GM18498 (cell line): ENCODE data around the gene DDN.

ENCODE experiments used
- ATAC-seq: cut with Tn5 transposase; IDR thresholded peaks from one replicate; pipeline ENCODE4 v1.9.1; 2021; ENCODE audit warnings: mild to moderate bottlenecking, moderate library complexity; ENCODE audit not compliant: unreplicated experiment

DDN gene

DNA sequence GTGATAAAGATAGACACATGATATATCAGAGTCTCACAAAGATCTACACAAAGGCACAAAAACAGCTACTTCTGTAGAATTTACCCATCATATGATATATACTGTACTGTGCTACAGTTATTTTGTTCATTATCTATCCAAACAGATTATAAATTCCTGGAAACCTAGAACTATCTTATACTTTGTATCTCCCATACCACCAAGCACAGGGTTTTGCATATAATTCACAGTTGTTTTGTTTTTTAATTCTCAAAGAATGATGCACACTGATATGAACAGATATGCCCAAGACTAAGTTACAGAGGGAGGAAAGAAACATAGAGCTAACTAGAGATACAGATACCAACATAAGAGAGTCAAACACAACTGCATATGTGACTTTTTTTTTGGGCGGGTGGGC is 16.0 kb upstream of the DDN start:
- ATAC-seq: no peak

DNA sequence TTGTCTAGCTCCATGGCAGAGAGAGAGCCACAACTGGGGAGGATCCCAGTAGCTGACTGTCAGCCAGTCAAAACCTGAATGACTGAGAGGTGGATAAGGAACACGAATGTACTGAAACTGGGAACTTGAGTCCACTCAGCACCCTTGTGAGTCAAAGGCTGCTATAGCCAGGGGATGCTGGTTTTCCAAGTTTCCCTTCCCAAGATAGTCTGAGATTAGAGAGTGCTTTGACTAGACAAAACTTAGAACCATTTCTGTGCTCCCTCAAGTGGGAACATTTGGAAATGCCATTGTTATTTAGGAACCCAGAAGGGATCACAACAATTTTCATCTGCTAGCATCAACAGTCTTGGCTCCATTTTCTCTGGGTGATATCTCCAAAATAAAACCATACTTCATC is 15.4 kb upstream of the DDN start:
- no peak for ATAC-seq

DNA sequence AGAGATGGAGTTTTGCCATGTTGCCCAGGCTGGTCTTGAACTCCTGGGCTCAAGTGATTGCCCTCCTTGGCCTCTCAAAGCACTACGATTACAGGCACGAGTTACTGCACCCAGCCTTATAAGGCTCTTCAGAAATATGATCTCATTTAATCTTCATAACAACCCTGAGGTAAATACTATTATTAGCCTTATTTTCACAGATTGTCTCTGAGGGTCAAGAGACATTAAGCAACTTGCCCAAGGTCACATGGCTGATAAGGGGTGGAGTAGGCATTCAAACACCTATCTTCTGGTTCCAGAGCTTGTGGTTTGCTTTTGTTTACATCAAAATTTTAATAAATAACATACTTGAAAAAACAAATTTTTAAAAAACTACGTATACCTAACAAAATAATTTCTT is 14.3 kb upstream of the DDN start:
- ATAC-seq: no peak

DNA sequence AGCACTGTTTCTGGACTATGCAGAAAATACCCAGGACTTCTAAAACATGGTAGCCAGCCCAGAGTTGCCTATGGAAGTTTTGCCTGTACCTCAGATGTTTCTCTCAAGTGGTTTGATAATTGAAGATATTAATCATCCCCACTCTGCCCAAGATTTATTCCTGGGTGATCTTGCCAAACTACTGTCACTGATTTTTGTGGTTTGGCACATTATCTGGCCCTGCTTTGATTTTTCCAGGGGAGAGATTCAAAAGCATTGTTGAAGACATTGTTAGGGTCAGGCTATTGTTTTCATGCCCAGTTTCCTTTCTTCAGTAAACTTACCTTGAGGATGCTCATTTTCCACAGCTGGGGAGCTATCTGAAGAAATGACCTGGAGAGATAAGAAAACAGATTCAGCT is 13.6 kb upstream of the DDN start:
- ATAC-seq: no peak

DNA sequence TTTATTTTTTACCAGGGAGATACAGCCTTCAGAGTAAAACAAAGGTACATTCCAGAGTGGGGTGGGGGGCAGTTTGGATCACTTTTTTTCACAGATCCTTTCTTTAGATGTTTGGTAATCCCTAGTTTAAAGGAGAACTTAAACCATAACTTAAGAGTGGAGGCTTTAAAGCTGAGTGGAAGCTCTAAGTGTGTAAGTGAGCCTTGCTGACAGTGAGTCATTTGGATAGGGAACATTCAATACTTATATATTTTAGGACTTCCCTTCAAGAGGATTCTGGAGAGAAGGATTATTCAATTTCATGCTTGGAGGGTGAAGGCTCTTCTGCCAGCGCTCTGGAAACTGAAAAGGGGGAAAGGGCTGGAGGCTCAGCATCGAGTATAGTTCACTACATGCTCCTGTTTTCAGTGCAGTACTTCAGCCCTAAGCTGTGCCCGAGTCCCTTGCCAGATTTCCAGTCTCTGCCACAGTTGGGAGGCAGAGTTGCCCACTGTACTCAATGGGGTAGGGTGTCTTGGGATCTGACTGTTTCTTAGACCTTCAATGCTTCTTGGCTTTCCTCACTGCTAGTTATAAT is 11.0 kb upstream of the DDN start:
- ATAC-seq: no peak

DNA sequence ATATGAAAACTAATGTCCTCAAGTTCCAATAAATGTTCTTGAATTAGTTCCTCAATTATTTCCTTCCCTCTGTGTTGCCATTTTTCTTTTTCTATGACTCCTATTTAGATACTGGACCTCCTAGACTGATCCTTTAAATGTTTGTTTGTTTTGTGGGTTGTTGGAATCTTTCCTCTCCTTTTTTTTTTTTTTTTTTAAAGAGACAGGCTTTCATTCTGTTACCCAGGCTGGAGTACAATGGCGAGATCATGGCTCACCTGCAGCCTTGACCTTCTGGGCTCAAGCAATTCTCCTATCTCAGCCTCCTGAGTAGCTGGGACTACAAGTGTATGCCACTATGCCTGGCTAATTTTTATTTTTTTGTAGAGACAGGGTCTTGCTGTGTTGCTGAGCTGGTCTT is 9.8 kb upstream of the DDN start:
- no peak for ATAC-seq

DNA sequence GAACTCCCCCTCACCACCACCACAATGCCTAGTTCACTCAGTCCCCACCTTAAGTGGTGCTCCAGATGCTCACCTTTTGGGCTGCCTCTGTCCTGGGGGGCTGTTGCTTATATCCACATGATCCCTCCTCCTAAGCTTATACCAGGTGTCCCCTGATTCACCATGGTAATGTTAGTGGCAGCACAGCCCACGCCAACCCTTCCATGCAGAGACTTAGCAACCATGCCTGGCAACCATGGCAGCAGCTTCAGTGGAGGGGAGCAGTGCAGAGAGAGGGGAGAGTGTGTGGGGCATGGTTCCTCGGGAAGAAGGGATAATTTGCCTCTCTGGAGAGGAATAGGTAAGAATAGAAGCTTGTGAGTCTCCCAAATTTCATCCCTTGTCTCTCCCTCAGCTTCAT is 1.2 kb upstream of the DDN start:
- ATAC-seq: no peak

DNA sequence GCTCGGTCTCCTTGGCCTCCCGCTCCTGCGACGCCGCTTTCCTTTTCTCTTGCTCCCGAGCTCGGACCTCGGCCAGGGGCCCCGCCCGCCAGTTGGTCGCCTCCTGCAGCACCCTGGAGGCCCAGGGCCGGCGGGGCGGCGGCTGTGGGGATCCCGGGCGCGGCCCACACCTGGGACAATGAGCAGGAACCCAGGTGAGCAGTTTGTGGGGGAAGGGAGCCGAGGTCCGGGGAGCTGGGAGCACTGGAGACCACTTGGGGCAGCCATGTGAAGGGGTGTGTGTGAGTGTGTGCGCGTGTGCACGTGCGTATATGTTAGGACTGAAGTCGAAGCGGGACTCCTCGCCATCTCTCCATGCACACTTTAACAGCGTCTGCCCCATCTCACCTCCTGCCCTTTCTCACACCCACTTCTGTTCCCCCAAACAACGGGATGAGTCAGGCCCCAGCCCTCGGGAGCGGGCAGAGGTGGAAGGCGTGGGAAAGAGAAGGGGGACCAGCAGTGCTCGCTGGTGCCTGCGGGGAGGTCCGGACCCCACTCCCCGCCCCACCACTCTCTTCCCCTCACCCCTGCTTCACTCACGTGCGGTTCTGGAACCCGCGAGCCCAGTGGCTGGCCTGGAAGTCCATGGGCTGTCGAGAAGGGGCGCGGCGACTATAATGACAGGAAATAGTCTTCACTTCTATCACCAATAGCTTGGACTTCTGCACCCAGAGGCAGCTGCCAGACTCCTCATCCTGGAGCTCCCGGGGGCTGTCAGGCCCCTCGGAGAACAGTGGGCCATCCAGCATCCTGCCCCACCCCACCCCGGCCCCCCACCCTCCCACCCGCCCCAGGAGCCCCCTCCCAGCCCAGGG is 450 bp downstream of the DDN start:
- ATAC-seq: peak; percentile 22

DNA sequence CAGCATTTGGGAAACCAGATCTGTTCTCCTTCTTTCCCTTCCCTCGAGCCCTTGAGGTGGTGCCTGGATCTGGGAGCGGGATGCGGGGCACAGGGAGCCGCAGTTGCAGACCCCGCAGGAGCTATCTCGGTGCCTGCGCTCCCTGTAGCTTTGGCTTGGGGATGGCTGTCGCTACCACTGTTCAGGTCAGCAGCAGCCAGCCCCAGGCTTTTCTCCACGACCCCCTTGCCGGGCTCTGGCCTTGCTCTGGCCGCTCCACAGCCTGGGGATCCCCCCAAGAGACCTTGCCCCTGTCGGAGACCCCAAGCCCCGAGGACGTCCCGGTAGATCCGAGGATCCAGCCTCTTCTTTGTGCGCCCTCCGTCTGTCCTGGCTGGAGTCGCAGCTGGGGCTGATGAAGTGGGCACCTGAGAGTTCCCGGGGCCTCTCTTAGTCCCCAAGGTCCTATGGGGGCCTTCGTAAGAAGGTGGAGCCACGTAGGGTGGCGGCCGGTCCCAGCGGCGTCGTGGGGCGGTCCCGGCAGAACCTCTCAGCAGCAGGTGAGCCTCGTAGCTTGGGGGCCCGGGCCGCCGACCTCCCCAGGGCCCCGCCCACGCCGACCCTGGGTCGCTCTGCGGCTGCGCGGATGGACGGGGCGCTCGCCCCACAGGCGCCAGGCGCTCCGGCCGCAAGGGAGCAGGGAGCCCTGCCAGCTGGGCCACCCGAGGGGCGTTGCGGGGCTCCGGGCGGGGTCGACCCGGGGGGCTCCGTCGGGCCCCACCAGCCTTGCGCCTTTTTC is 1.3 kb downstream of the DDN start:
- ATAC-seq: peak; percentile 39

DNA sequence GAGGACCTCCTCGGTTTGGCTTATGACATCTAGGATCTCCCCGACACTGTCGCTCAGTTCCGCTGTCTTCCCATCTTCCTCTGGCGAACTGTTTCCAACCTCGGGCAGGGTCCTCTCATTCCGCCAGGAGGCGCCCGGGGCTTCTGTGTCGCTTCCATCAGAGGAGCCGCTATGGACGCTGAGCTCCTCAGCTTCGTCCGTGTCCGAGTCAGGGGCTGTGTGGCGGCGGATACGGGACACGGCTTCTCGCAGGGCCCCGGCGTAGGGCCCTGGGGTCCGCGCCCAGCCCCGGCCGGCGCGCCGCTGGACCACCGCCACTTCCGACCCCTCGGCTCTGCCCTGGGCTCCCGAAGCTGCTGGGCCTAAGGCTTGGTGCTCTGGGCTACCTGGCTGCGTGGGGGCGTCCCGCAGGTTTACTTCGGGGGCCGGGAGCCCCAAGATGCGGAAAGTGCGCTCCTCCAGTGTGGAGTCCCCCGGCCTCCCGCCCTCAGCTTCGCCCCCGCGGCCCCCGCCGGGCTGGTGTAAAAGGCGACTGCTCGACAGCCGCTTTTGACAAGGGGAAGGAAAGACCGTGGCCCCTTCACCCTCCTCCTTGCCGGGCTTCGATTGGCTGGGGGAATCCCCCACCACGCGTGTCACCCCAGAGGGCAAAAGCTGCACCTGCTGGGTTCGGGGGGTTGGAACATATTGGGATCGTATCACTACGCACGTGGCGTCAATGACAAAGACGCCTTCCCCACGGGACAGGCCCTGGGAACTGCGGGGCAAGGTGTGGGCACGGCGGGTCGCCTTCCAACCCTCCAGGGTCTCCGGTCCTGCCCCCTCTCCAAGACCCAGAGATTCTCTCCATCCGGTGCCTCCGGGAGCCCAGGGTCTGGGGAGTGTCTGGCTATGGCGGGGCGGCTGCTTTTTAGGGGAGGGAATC is 2.1 kb downstream of the DDN start:
- no peak for ATAC-seq

DNA sequence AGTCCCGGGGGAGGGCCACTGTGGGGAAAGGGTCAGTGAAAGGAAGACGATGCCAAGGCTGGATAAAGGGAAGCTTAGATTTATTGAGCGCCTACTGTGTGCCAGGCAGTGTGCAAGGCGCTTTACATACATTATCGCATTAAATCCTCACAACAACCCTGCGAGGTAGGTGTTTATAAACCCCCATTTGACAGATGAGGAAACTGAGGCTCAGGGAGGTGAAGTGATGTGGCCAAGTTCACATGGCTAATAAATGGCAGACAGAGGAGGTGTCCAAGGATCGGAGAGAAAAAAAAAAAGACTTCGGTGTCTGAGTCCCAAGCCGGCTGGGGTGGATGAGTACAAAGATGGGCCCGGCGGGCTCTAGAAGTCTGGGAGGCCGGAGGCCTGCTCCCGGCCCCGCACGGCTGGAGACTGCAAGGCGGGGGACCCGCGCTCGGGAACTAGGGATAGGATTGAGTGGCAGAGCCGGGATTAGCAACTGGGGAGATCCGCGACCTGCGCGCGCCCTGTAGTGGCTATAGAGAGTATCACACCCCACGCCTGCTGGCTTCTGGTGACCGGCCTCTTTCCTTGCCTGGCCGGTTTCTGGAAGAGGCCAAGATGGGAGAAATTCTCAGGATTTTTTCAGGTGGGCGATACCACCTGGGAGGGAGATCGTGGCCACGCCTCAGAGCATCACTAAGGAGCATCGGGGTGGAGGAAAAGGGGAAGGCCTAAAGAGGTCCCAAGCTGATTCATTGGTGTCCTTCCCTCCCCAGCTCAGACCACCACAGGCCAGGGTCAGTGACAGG is 3.9 kb downstream of the DDN start:
- ATAC-seq: peak; percentile 43

DNA sequence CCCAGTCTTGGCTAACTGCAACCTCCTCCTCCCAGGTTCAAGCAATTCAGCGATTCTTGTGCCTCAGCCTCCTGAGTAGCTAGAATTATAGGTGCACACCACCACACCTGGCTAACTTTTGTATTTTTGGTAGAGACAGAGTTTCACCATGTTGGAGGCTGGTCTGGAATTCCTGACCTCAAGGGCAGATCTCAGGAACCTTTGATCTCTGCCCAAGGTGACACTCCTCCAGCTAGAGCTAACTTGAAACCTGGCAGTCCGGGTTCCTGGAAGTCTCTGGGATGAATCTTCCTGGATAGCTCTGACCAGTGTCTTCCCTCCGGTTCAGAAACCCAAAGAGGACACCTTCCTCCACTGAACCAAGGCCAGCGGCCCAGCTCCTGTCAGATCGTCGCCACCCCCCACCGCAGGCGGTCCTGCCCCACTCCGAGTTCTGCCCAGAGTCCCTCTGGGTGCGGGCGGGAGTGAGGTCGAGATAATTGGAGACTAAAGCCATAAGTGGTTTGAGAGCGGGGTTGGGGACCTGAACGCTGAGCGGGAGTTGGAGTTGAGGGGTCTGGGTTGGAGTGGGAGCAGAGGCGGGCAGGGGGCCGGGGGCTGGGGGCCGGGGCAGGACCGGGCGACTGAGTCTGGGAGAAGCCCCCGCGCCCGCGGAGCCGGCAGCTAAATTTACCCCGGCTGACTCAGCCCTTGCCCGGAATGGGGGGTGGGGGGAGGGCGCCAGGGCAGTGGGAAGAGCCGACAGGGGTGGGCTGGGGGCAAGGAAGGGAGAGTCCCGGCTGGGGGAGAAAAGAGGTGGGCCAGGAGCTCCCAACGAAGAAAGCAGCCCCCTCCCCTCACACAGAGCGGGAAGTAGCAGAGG is 4.7 kb downstream of the DDN start:
- no peak for ATAC-seq

DNA sequence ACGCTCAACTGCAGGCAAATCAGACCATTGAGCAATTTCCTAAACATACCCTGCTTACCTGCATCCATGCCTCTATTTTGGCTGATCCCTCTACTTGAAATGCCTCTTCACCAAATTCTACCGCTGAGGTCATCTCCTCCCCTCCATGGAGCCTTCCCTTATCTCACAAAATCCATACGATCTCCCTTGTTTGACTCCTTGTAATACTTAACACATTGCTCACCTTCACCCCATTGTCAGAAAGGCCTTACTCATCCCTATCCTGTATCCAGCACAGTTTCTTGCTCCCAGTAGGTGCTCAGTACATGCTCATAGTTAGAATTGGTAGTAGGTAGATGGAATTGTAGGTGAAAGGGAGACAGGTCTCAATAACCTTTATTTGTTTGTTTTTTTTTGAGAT is 5.4 kb downstream of the DDN start:
- ATAC-seq: no peak

DNA sequence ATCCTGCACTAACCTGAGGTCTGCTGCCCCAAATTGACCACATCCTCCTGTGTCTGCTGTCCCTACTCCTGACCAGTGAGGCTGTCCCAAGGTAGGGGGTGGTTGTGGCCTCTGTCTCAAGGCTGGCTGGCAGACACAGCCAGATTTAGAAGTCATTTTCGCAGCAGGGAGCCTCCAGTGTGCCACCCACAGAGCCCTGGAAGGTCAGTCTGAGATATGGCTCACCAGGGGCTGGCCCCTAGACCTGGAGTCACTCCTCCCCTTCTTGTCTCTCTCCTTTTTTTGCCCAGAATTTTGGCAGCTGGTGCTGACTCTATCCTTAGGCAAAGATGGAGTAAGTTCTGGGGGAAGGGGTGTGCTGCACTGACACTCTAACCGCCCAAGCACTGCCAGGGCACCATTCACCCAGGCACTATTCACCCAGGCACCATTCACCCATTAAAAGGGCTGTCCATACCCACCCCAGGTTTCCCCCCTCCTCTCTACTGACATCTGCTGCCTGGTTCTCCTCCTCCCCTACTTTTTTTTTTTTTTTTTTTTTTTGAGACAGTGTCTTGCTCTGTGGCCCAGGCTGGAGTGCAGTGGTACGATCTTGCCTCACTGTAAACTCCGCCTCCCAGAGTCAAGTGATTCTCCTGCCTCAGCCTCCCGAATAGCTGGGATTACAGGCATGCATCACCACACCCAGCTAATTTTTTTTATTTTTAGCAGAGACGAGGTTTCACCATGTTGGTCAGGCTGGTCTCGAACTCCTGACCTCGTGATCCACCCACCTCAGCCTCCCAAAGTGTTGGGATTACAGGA is 7.7 kb downstream of the DDN start:
- no peak for ATAC-seq

DNA sequence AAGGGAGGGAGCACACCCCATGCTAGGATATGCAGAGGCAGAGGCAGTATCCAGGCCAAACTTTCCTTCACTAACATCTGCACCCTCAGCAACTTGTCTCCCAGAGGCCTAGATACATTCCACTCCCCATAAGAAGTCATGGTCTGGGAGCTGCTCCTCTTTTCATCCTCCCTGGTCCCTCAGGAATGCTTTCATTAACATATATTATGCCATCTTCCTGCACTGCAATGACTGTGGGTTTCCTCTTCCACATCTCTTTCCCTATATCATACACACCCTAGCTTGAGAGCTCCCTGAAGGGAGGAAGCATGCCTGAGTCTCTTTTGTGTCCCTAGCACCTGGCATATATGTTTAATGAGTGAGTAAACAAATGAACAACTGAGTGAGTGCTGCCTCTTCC is 8.6 kb downstream of the DDN start:
- ATAC-seq: no peak

DNA sequence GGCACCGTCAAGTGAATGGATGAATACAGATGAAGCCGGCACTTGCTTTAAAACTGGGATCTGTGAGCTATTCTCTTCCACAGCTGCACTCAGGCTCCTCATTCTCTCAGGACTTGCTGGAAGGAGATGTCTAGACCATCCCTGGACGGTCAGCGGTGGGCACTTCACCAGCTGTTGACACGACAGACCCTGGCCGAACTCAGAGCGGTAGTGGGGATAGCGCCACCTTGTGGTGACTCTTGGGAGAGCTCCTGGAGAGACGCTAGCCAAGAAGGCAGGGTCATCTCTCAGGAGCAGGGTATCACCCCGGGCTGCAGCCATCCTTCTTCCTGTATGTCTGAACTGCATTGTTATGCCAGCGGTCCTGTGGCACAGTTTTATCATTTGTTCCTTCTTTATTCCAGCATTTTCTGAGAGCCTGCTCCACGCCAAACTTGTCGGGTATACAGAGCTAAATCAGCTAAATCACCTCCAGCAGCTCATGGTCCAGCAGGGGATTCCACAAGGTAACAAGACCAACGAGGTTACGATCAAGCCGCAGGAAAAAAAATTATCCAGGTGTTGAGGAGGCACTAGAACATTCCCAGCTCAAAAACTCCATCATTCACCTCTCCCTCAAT is 11.0 kb downstream of the DDN start:
- peak; percentile 55 for ATAC-seq

DNA sequence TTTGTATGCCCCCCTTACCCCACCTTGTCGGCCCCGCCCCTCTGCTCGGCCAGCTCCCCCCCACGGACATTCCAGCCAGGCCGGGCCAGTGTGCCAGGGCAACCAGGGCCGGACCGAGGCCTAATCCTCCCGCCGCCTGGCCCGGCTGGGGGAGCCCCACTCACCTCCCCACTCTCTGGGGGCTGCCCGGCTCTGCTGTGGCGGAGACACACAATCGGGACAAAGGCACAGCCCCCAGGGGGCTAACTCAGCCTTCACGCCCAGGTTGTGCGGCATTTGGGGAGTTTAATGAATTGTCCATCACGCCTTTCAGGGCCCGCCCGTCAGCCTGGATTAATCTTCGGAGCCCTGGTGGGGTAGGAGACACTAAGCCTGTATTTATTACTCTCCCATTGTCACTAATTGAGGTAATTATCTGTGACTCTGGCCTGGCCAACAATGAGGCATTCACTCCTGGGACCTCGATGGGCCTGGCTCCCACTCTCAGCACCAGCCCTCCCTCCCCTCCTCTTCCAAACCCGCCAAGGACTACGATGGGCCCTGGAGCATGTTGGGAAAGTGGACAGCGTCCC is 12.4 kb downstream of the DDN start:
- no peak for ATAC-seq

DNA sequence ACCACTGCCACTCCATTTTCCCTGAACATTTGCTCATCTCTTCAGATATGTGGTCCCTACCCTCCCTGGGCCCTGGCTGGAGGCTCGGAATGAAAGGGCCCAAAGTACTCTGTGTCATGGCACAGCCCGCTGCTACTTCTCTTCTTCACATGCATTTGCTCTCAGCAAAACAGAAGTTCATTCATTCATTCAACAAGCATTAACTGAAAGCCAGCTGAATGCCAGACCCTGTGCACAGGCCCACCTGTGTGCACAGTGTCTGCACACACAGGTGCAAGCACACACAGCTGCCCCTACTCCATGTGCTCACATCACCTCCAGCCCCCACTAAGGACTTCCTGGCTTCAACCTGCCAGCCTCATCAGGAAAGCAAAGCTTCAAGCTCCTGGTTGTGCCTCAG is 13.3 kb downstream of the DDN start:
- no peak for ATAC-seq
